Ovary (tissue), 9 donors: ENCODE results near the gene SQSTM1. TPM values are rescaled to one million over a fixed set of nuclear protein-coding genes. Genes with fewer than 3 reads are reported as not detected.

ENCODE experiments used
- DNase-seq, 5 donors: peaks; one replicate each; pipeline ENCODE4 v3.0.0-alpha.2; 2019 to 2020
- H3K27ac ChIP-seq, 2 donors: fragments of 200-600 bp; one replicate each; pipeline versions ENCODE4 v1.5.1 to v1.8.0; 2019 to 2022
- H3K27me3 ChIP-seq: fragments of 200-600 bp; one replicate; pipeline ENCODE4 v1.8.0; 2022
- H3K36me3 ChIP-seq: fragments of 200-600 bp; sonication (generic); one replicate; pipeline ENCODE4 v1.5.1; 2019
- H3K4me1 ChIP-seq: one replicate; pipeline ENCODE4 v1.8.1; 2013; ENCODE audit warnings: mild to moderate bottlenecking, moderate library complexity; ENCODE audit not compliant: insufficient read depth
- H3K4me3 ChIP-seq: fragments of 200-600 bp; sonication (generic); one replicate; pipeline ENCODE4 v1.5.1; 2017
- H3K9me3 ChIP-seq, 2 donors: fragments of 200-600 bp in 1 of 2; sonication (generic) in 1 of 2; one replicate each; pipeline versions ENCODE4 v1.5.1 to v1.8.1; 2013 to 2019; ENCODE audit warnings: mild to moderate bottlenecking in 1 of 2, moderate library complexity in 1 of 2
- EP300 ChIP-seq: sonication (generic); formaldehyde crosslinking; IDR thresholded peaks from one replicate; pipeline ENCODE4 v1.6.1; 2017; ENCODE audit warnings: antibody characterized with exemption
- POLR2A ChIP-seq: fragments of 450-650 bp; IDR thresholded peaks from one replicate; pipeline ENCODE4 v1.6.1; 2017; ENCODE audit warnings: antibody characterized with exemption, mild to moderate bottlenecking, moderate library complexity
- WGBS, 3 donors: extraction: QIAGEN DNeasy Blood & Tissue Kit in 1 of 3; methylation state at CpG; one replicate each; pipeline versions ENCODE4 v1.1.5 to v1.1.7; 2013 to 2017; 5-methylcytosine and 5-hydroxymethylcytosine counted together
- intact Hi-C, 4 donors: fragments of 100-400 bp; cut with DNase I; formaldehyde crosslinking; loops; one replicate each; pipeline versions ENCODE4 v1.11.0 to v1.15.1; 2022 to 2023
- polyA plus RNA-seq, 2 donors: library from polyadenylated mRNA; stranded (reverse); fragments of 200-250 nt in 1 of 2; fragments of 350-450 nt in 1 of 2; fragmentation: Illumina TruSeq in 1 of 2; extraction: RNeasy Lipid Tissue Mini Kit (QIAGEN cat#74804) in 1 of 2; gene quantifications; one replicate each; pipeline ENCODE4 v1.2.3, GENCODE V29; 2013 to 2014
- total RNA-seq, 7 donors: library from RNA; depleted of rRNA in 2 of 7; stranded (reverse); fragments of >200 nt in 2 of 7; fragmentation: NEBNext Ultra II Directional in 3 of 7; extraction: Animal tissue kit (Norgen Biotek cat#: 25700) in 3 of 7; gene quantifications; one replicate each; pipeline versions ENCODE4 v1.1.0 to v1.2.4, GENCODE V29; 2016 to 2023
- TF ChIP-seq, protein P1 (sequence below), 3 donors: fragments of 450-650 bp in 2 of 3; fragments of 200-600 bp in 1 of 3; IDR thresholded peaks; one replicate each; pipeline versions ENCODE4 v1.5.1 to v1.8.0; 2016 to 2022; ENCODE audit warnings: antibody characterized with exemption in 3 of 3, mild to moderate bottlenecking in 1 of 3
- donor health status: DM: no; HTN: no; CAD: no; lungs with moderate emphysema.
- donor health status: DM: no; HTN: no; CAD: no.
- donor health status: Bipolar disorder and iron deficiency.
- donor health status: DM: yes; HTN: yes; CAD: no.
- donor health status: DM: no; HTN: no; CAD: no.
- donor health status: DM: yes; HTN: yes; CAD: no.

Gene SQSTM1
- total and polyA plus RNA-seq, 9 donors, result 125 to 457 (median 320) TPM

DNA sequence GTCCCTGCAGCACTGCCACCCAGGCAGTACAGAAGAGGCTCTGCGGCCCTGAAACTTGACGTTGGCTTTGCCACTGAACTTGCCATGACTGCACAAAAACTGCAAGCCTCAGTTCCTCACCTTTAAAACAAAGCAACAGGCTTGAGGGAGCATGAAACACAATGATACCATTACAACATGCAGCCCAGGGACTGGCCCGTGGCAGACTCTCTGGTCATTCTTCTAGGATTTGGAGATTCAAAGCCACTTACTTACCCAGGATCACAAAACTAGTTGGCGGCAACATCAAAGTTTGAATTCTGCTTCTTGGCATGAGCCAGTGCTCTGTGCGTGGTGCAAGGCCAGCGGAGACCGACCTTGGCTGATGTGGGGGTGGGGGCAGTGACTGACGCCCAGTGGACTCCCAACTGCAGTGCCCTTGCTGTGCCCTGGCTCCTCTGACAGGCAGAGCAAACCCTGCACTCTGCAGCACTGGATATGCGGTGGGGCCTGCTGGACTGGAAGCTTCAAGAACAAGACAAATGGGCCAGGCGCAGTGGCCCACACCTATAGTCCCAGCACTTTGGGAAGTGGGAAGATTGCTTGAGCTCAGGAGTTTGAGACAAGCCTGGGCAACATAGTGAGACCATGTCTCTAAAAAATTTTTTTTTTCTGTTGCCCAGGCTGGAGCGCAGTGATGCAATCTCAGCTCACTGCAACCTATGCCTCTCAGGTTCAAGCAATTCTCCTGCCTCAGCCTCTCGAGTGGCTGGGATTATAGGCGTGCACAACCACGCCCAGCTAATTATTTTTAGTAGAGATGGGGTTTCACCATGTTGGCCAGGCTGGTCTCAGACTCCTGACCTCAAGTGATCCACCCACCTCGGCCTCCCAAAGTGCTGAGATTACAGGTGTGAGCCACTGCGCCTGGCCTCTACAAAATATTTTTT, 18.9 kb downstream of the SQSTM1 start:
- intact Hi-C loops, result no loop called here
- H3K36me3 ChIP-seq, result no peaks in the 10 kb centered on the region

DNA sequence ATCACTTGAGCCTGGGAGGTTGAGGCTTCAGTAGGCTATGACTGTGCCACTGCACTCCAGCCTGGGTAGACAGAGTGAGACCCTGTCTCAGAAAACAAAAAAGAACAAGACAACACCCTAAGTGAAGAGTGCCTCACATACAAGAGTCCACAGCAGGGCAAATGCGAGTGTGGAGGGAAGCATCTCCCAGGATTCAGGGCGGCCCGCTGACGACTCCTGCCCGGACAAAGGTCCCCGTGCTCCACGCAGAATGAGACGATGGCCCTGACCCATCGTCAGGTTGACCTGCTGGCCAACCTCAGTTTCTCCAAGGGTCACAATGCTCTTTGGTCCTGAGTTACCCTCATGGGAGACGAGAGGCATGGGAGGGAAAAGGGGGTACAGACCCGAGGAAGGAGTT, 19.6 kb downstream of the SQSTM1 start:
- intact Hi-C loops, result no loop called here

More for the DNA sequence above, 18.9 kb downstream of the SQSTM1 start:
- H3K4me3 ChIP-seq, result no peak overlapping the region
- DNase-seq, result peak in 2 of 5 donors; percentile 23 to 40
- 64 to 77% (median 75%) methylated on average over 16 of the region's 16 CpGs for WGBS, 3 donors
- no peaks in the 10 kb centered on the region for H3K27me3 ChIP-seq
- no peaks in the 10 kb centered on the region for H3K4me1 ChIP-seq
- no peak overlapping the region for H3K27ac ChIP-seq
- no peak for TF ChIP-seq POLR2A
- TF ChIP-seq, protein P1, sequence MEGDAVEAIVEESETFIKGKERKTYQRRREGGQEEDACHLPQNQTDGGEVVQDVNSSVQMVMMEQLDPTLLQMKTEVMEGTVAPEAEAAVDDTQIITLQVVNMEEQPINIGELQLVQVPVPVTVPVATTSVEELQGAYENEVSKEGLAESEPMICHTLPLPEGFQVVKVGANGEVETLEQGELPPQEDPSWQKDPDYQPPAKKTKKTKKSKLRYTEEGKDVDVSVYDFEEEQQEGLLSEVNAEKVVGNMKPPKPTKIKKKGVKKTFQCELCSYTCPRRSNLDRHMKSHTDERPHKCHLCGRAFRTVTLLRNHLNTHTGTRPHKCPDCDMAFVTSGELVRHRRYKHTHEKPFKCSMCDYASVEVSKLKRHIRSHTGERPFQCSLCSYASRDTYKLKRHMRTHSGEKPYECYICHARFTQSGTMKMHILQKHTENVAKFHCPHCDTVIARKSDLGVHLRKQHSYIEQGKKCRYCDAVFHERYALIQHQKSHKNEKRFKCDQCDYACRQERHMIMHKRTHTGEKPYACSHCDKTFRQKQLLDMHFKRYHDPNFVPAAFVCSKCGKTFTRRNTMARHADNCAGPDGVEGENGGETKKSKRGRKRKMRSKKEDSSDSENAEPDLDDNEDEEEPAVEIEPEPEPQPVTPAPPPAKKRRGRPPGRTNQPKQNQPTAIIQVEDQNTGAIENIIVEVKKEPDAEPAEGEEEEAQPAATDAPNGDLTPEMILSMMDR (IDR thresholded peaks at IDR 0.05), result no peak
- no peaks in the 10 kb centered on the region for H3K9me3 ChIP-seq

DNA sequence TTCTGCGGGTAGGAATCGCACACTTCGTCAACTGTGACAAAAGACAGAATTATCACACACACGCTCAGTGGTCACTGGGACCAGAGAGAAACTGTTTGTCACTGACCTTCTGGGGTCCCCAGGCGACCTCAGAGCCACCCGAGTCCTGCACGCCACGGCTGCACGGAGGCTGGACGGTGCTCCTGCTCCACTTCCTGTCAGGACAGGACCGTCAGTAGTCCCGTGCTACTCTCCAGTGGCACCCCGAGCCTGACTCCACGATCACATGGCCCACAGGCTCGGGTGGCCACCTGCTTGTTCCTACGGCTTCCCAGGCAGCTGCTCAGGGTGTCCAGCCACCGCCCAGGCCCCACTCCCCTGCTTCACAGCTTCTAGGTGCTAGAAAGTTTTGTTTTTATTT, 20.1 kb downstream of the SQSTM1 start:
- Histone ChIP-seq H3K36me3 (no peaks in the 10 kb centered on the region), H3K9me3 (no peaks in the 10 kb centered on the region), H3K27me3 (no peaks in the 10 kb centered on the region), H3K4me1 (no peaks in the 10 kb centered on the region), H3K27ac (no peak overlapping the region), H3K4me3 (no peak overlapping the region)
- 85 to 91% (median 88%) methylated on average over 17 of the region's 17 CpGs for WGBS, 3 donors
- DNase-seq, result no peak
- TF ChIP-seq, protein P1 (IDR thresholded peaks at IDR 0.05), result no peak
- TF ChIP-seq POLR2A, result no peak
- TF ChIP-seq EP300, result no peak
- intact Hi-C loops, result no loop called here

More for the DNA sequence above, 19.6 kb downstream of the SQSTM1 start:
- H3K27ac ChIP-seq, result no peak overlapping the region
- WGBS, 3 donors, result 88 to 94% (median 91%) methylated on average over 11 of the region's 11 CpGs
- no peaks in the 10 kb centered on the region for H3K9me3 ChIP-seq
- no peaks in the 10 kb centered on the region for H3K27me3 ChIP-seq
- DNase-seq, result no peak
- no peaks in the 10 kb centered on the region for H3K36me3 ChIP-seq
- no peaks in the 10 kb centered on the region for H3K4me1 ChIP-seq
- no peak overlapping the region for H3K4me3 ChIP-seq
- TF ChIP-seq, protein P1 (IDR thresholded peaks at IDR 0.05), result no peak
- TF ChIP-seq EP300 (no peak), POLR2A (no peak)

DNA sequence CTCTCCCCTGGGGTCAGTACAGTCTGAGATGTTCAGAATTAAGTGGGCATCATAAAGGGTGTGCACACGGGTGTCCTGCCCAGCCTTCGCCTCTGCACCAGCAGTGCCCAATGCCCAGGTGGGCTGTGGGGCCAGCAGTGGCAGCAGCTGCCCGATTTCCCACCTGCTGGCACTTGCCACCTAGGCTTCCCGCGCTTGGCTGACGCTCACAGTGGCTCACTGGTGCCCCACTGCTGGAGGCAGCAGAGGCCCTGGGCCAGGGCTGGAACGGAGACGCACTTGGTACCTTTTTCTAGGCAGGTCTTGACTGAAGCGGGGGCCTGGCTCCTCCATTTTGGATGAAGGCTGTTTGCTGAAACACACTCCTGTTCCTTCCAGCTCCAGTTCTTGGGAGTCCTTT, 20.9 kb downstream of the SQSTM1 start:
- TF ChIP-seq, protein P1 (IDR thresholded peaks at IDR 0.05), result no peak
- TF ChIP-seq POLR2A (no peak), EP300 (no peak)
- no peaks in the 10 kb centered on the region for H3K4me1 ChIP-seq
- no peak for DNase-seq
- 88 to 90% (median 90%) methylated on average over 9 of the region's 9 CpGs for WGBS, 3 donors
- no peaks in the 10 kb centered on the region for H3K27me3 ChIP-seq
- no peaks in the 10 kb centered on the region for H3K9me3 ChIP-seq
- no peak overlapping the region for H3K27ac ChIP-seq
- intact Hi-C loops, result no loop called here
- no peak overlapping the region for H3K4me3 ChIP-seq
- H3K36me3 ChIP-seq, result no peaks in the 10 kb centered on the region
